WTC11 (cell line): Measurements from ENCODE around the gene ZNF654. TPM values are rescaled to one million over a fixed set of nuclear protein-coding genes. Genes with fewer than 3 reads are reported as not detected.
A peak's percentile ranks its signal among the peaks of the same experiment; 100 is the strongest.
"Not testable (repeated sequence)": the region's sequence is repeated elsewhere in the genome, so short reads cannot be mapped to it uniquely, and the experiment has no call there.

Source experiments
- ATAC-seq: fragments of 200-7000 bp; cut with Tn5 transposase; 2 replicates; pipeline ENCODE4 v1.10.0; 2021; ENCODE audit warnings: mild to moderate bottlenecking, moderate library complexity
- CTCF ChIA-PET: fragments of 300-600 bp; sonication (Branson Sonifier 250); formaldehyde crosslinking; loops from one replicate; lab custom pipeline; 2021; ENCODE audit warnings: antibody characterized with exemption; lab: Charles Lee
- POLR2A ChIA-PET: fragments of 350-600 bp; sonication (Branson Sonifier 250); formaldehyde crosslinking; loops from one replicate; lab custom pipeline; 2021; ENCODE audit warnings: antibody characterized with exemption; lab: Charles Lee
- DNase-seq: peaks from one replicate; pipeline ENCODE4 v3.0.0; 2021; ENCODE audit warnings: low spot score
- H3K27ac Mint-ChIP-seq: 2 replicates; pipeline ENCODE4 v1.8.0; 2021; ENCODE audit warnings: mixed read lengths
- H3K27me3 Mint-ChIP-seq: 2 replicates; pipeline ENCODE4 v1.8.0; 2021; ENCODE audit warnings: low read depth, mild to moderate bottlenecking, moderate library complexity, mixed read lengths
- H3K36me3 Mint-ChIP-seq: 2 replicates; pipeline ENCODE4 v1.8.0; 2021; ENCODE audit warnings: mixed read lengths
- H3K4me1 Mint-ChIP-seq: 2 replicates; pipeline ENCODE4 v1.8.0; 2022; ENCODE audit warnings: mixed read lengths
- H3K4me3 Mint-ChIP-seq: 2 replicates; pipeline ENCODE4 v1.8.0; 2021; ENCODE audit warnings: mild to moderate bottlenecking, moderate library complexity, mixed read lengths
- H3K9me3 Mint-ChIP-seq: 2 replicates; pipeline ENCODE4 v1.8.0; 2021; ENCODE audit warnings: mixed read lengths
- AFF4 ChIP-seq: sonication (generic); formaldehyde crosslinking; IDR thresholded peaks from 2 replicates; pipeline ENCODE4 v1.8.1; 2023; ENCODE audit warnings: mild to moderate bottlenecking, missing genetic modification reagents, borderline replicate concordance
- ATF2 ChIP-seq: sonication (generic); formaldehyde crosslinking; IDR thresholded peaks from 2 replicates; pipeline ENCODE4 v1.8.1; 2022; ENCODE audit warnings: low read depth, missing genetic modification reagents, borderline replicate concordance
- CREM ChIP-seq: sonication (generic); formaldehyde crosslinking; IDR thresholded peaks from 2 replicates; pipeline ENCODE4 v1.8.1; 2022; ENCODE audit warnings: mild to moderate bottlenecking, missing genetic modification reagents, moderate library complexity
- ETV6 ChIP-seq: sonication (generic); formaldehyde crosslinking; IDR thresholded peaks from 2 replicates; pipeline ENCODE4 v1.8.1; 2022; ENCODE audit warnings: mild to moderate bottlenecking, missing genetic modification reagents
- FOXP4 ChIP-seq: sonication (generic); formaldehyde crosslinking; IDR thresholded peaks from 2 replicates; pipeline ENCODE4 v1.8.0; 2022; ENCODE audit warnings: mild to moderate bottlenecking, missing genetic modification reagents
- JUN ChIP-seq: sonication (generic); formaldehyde crosslinking; IDR thresholded peaks from 2 replicates; pipeline ENCODE4 v1.8.0; 2023; ENCODE audit warnings: mild to moderate bottlenecking, missing genetic modification reagents
- KAT7 ChIP-seq: sonication (generic); formaldehyde crosslinking; IDR thresholded peaks from 2 replicates; pipeline ENCODE4 v1.8.1; 2023; ENCODE audit warnings: missing genetic modification reagents, mild to moderate bottlenecking, borderline replicate concordance
- NR2C2 ChIP-seq: sonication (generic); formaldehyde crosslinking; IDR thresholded peaks from 2 replicates; pipeline ENCODE4 v1.8.0; 2022; ENCODE audit warnings: mild to moderate bottlenecking, missing genetic modification reagents
- PRRX2 ChIP-seq: fragments of 250-450 bp; sonication (Bioruptor Pico); IDR thresholded peaks from 2 replicates; pipeline ENCODE4 v1.8.0; 2021; ENCODE audit warnings: mild to moderate bottlenecking
- SMAD4 ChIP-seq: sonication (generic); formaldehyde crosslinking; IDR thresholded peaks from 2 replicates; pipeline ENCODE4 v1.8.0; 2022; ENCODE audit warnings: mild to moderate bottlenecking, missing genetic modification reagents
- TEAD4 ChIP-seq: sonication (generic); formaldehyde crosslinking; IDR thresholded peaks from 2 replicates; pipeline ENCODE4 v1.8.0; 2022; ENCODE audit warnings: mild to moderate bottlenecking, missing genetic modification reagents
- USF2 ChIP-seq: sonication (generic); formaldehyde crosslinking; IDR thresholded peaks from 2 replicates; pipeline ENCODE4 v1.8.1; 2023; ENCODE audit warnings: mild to moderate bottlenecking, missing genetic modification reagents, moderate library complexity
- ZNF416 ChIP-seq: fragments of 250-450 bp; sonication (Bioruptor Pico); IDR thresholded peaks from 2 replicates; pipeline ENCODE4 v1.9.0; 2021; ENCODE audit warnings: mild to moderate bottlenecking, inconsistent platforms
- ZNF532 ChIP-seq: fragments of 250-450 bp; sonication (Bioruptor Pico); IDR thresholded peaks from 2 replicates; pipeline ENCODE4 v1.9.0; 2021; ENCODE audit warnings: mild to moderate bottlenecking, borderline replicate concordance
- total RNA-seq: library from RNA; stranded (reverse); gene quantifications from 3 replicates; pipeline ENCODE4 v1.2.3, GENCODE V29; 2021

ZNF654 gene
- total RNA-seq, 1 experiment from 2014 or later: 7.0 TPM

- Mint-ChIP-seq H3K9me3 (peaks cover 34% of the 10 kb centered on the region), H3K36me3 (peaks cover 37% of the 10 kb centered on the region), H3K27me3 (peaks cover 18% of the 10 kb centered on the region), H3K27ac (no peak overlapping the region), H3K4me1 (no peaks in the 10 kb centered on the region), H3K4me3 (no peak overlapping the region)
- ATAC-seq (0 out of 2 replicates have a peak, but pooled peaks have one; percentile 24), DNase-seq (no peak)
- ChIA-PET CTCF (interaction anchor here (0.6 to 1.0 kb wide), 3 partner anchors 10 to 122 kb away, joined by 3 to 4 read pairs (median 3); partner anchors contain the start of gene CGGBP1), POLR2A (no interaction called here)
- TF ChIP-seq TEAD4 (CRISPR knock-in tag) (no peak), ETV6 (CRISPR knock-in tag) (no peak), KAT7 (no peak), FOXP4 (CRISPR knock-in tag) (no peak), ZNF532 (CRISPR knock-in tag) (no peak), NR2C2 (CRISPR knock-in tag) (no peak), CREM (CRISPR knock-in tag) (no peak), USF2 (CRISPR knock-in tag) (no peak), ZNF416 (CRISPR knock-in tag) (no peak), ATF2 (CRISPR knock-in tag) (no peak), SMAD4 (CRISPR knock-in tag) (no peak), JUN (CRISPR knock-in tag) (no peak)
Measured at GRCh38 chr3:88180398-88180999, 121.4 kb downstream of the ZNF654 start.

- H3K4me3 Mint-ChIP-seq, H3K4me1 Mint-ChIP-seq, ATAC-seq, DNase-seq, POLR2A ChIA-PET, CTCF ChIA-PET, H3K27ac Mint-ChIP-seq: not testable (repeated sequence)
- H3K27me3 Mint-ChIP-seq: peaks cover 18% of the 10 kb centered on the region
- H3K9me3 Mint-ChIP-seq: peaks cover 52% of the 10 kb centered on the region
- peaks cover 46% of the 10 kb centered on the region for H3K36me3 Mint-ChIP-seq
Measured at GRCh38 chr3:88182165-88182918, 123.3 kb downstream of the ZNF654 start.

GRCh38 chr3:88188436-88188835, 129.4 kb downstream of the ZNF654 start:
- DNase-seq: no peak
- POLR2A ChIA-PET: no interaction called here
- H3K27me3 Mint-ChIP-seq: peaks cover 14% of the 10 kb centered on the region
- no peak for ATAC-seq
- H3K36me3 Mint-ChIP-seq: peaks cover 44% of the 10 kb centered on the region
- peaks cover 64% of the 10 kb centered on the region for H3K9me3 Mint-ChIP-seq
- CTCF ChIA-PET: no interaction called here
- no peak overlapping the region for H3K4me3 Mint-ChIP-seq
- no peak overlapping the region for H3K27ac Mint-ChIP-seq
- H3K4me1 Mint-ChIP-seq: peaks cover 22% of the 10 kb centered on the region
- TF ChIP-seq PRRX2 (no peak), AFF4 (CRISPR knock-in tag) (no peak)
